Measurements from ENCODE around the gene TEAD1. TPM values are rescaled to one million over a fixed set of nuclear protein-coding genes. Genes with fewer than 3 reads are reported as not detected.
A peak's percentile ranks its signal among the peaks of the same experiment; 100 is the strongest.

The TEAD1 gene
- polyA plus RNA-seq, 1 donor (not counting 4 experiments of a cell fraction or from before 2014, with no cell fraction given): 32.7 TPM

- H3K9me3 ChIP-seq (ENCODE audit: control insufficient read depth, low read depth, low read length): no peaks in the 10 kb centered on the region
- no peak overlapping the region for H3K4me3 ChIP-seq (ENCODE audit: control insufficient read depth in 2 of 3, extremely low read depth in 1 of 3, insufficient read depth in 2 of 3, low read depth in 1 of 3, low read length in 3 of 3)
- peaks cover 84% of the 10 kb centered on the region for H3K79me2 ChIP-seq (ENCODE audit: control insufficient read depth, insufficient read depth, low read length)
- peaks cover 57% of the 10 kb centered on the region for H3K4me1 ChIP-seq (ENCODE audit: control insufficient read depth, extremely low read depth, insufficient read depth, low read length)
- H3K27me3 ChIP-seq (ENCODE audit: control insufficient read depth, extremely low read depth, insufficient read depth, low read length): no peaks in the 10 kb centered on the region
- TF ChIP-seq EZH2 (IDR thresholded peaks at IDR 0.05; ENCODE audit: low read length): no peak
- no peak for TF ChIP-seq CTCF (optimal IDR thresholded peaks at IDR 0.05 in 1 of 3, IDR thresholded peaks at IDR 0.05 in 1 of 3, conservative IDR thresholded peaks at IDR 0.05 in 1 of 3; ENCODE audit: extremely low read depth in 1 of 3, insufficient read depth in 2 of 3, low read length in 3 of 3)
- dilution Hi-C loops (cut with MboI; ENCODE audit: extremely low pct_ligation_motif_present, low sequenced_read_pairs): no loop called here
- FAIRE-seq: no peak
- H3K36me3 ChIP-seq (ENCODE audit: control insufficient read depth in 2 of 2, extremely low read depth in 1 of 2, insufficient read depth in 2 of 2, low read length in 2 of 2): peaks cover 3 to 13% of the 10 kb centered on the region in 2 experiments
- H2AFZ ChIP-seq (ENCODE audit: control insufficient read depth, low read length): no peak overlapping the region
- no peak overlapping the region for H3K27ac ChIP-seq (ENCODE audit: control insufficient read depth, insufficient read depth, low read length)
- no peak overlapping the region for H3K9ac ChIP-seq (ENCODE audit: control insufficient read depth, extremely low read depth, insufficient read depth, low read length)
- H3K4me2 ChIP-seq (ENCODE audit: control insufficient read depth, extremely low read depth, insufficient read depth, low read depth, low read length): no peak overlapping the region
- H4K20me1 ChIP-seq (ENCODE audit: control insufficient read depth, extremely low read depth, insufficient read depth, low read length): peaks cover 23% of the 10 kb centered on the region
- no peak for DNase-seq (ENCODE audit: low read depth, low spot score)
- peaks cover 12% of the 10 kb centered on the region for H3K9me1 ChIP-seq (ENCODE audit: control insufficient read depth, extremely low read depth, insufficient read depth, low read length)
Measured at GRCh38 chr11:12812849-12813248, 138.6 kb downstream of the TEAD1 start.

GRCh38 chr11:12813371-12814225 is 139.4 kb downstream of the TEAD1 start:
- Histone ChIP-seq H3K36me3 (ENCODE audit: control insufficient read depth in 2 of 2, extremely low read depth in 1 of 2, insufficient read depth in 2 of 2, low read length in 2 of 2) (peaks cover 3 to 17% of the 10 kb centered on the region in 2 experiments), H4K20me1 (ENCODE audit: control insufficient read depth, extremely low read depth, insufficient read depth, low read length) (peaks cover 23% of the 10 kb centered on the region), H3K27me3 (ENCODE audit: control insufficient read depth, extremely low read depth, insufficient read depth, low read length) (no peaks in the 10 kb centered on the region), H3K9ac (ENCODE audit: control insufficient read depth, extremely low read depth, insufficient read depth, low read length) (peak overlapping the region; percentile 75), H3K4me1 (ENCODE audit: control insufficient read depth, extremely low read depth, insufficient read depth, low read length) (peaks cover 50% of the 10 kb centered on the region), H2AFZ (ENCODE audit: control insufficient read depth, low read length) (no peak overlapping the region), H3K9me1 (ENCODE audit: control insufficient read depth, extremely low read depth, insufficient read depth, low read length) (peaks cover 8% of the 10 kb centered on the region), H3K4me3 (ENCODE audit: control insufficient read depth in 2 of 3, extremely low read depth in 1 of 3, insufficient read depth in 2 of 3, low read depth in 1 of 3, low read length in 3 of 3) (no peak overlapping the region), H3K27ac (ENCODE audit: control insufficient read depth, insufficient read depth, low read length) (peak overlapping the region; percentile 87), H3K79me2 (ENCODE audit: control insufficient read depth, insufficient read depth, low read length) (peaks cover 85% of the 10 kb centered on the region), H3K4me2 (ENCODE audit: control insufficient read depth, extremely low read depth, insufficient read depth, low read depth, low read length) (peak overlapping the region; percentile 83), H3K9me3 (ENCODE audit: control insufficient read depth, low read depth, low read length) (no peaks in the 10 kb centered on the region)
- dilution Hi-C loops (cut with MboI; ENCODE audit: extremely low pct_ligation_motif_present, low sequenced_read_pairs): no loop called here
- no peak for FAIRE-seq
- no peak for DNase-seq (ENCODE audit: low read depth, low spot score)
- TF ChIP-seq CTCF (optimal IDR thresholded peaks at IDR 0.05 in 1 of 3, IDR thresholded peaks at IDR 0.05 in 1 of 3, conservative IDR thresholded peaks at IDR 0.05 in 1 of 3; ENCODE audit: extremely low read depth in 1 of 3, insufficient read depth in 2 of 3, low read length in 3 of 3) (peak in 2 of 3 experiments; percentile 23 to 70), EZH2 (IDR thresholded peaks at IDR 0.05; ENCODE audit: low read length) (no peak)
